Measurements from ENCODE around the gene CACNA1I.

DNA sequence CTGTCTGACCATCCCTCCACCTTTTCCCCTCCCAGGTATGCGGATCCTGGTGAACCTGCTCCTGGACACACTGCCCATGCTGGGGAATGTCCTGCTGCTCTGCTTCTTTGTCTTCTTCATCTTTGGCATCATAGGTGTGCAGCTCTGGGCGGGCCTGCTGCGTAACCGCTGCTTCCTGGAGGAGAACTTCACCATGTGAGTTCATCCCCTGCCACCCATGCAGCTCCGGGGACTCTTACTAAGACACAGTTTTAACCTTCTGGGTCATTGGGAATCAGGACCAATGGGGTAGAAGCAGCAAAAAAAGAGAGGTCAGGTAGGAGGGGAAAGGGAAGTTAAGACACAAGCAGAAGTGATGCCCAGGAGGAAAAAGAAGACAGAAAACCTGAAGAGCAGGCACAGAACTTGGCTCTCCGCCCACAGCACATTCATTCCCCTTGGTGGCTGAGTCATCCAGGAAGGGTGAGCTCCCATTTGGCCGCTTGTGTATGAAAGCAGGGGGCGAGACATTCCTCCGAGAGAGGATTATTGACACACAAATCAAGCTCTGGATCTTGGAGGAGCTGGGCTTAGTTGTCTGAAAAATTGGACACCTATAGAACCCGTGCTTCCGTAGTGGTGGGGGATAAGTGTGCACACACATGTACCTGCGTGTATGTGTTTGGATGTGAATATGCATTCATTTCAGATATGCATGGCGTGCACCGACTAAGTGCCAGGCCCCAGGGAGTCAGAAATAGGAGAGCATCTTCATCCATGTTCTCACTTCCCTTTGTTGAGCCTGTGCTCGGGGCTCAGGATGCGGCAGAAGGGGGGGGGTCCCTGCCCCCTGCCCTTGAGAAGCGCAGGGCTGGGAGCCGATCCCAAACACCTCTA, 64.2 kb downstream of the CACNA1I start:
- TF ChIP-seq, protein P1, sequence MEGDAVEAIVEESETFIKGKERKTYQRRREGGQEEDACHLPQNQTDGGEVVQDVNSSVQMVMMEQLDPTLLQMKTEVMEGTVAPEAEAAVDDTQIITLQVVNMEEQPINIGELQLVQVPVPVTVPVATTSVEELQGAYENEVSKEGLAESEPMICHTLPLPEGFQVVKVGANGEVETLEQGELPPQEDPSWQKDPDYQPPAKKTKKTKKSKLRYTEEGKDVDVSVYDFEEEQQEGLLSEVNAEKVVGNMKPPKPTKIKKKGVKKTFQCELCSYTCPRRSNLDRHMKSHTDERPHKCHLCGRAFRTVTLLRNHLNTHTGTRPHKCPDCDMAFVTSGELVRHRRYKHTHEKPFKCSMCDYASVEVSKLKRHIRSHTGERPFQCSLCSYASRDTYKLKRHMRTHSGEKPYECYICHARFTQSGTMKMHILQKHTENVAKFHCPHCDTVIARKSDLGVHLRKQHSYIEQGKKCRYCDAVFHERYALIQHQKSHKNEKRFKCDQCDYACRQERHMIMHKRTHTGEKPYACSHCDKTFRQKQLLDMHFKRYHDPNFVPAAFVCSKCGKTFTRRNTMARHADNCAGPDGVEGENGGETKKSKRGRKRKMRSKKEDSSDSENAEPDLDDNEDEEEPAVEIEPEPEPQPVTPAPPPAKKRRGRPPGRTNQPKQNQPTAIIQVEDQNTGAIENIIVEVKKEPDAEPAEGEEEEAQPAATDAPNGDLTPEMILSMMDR (IDR thresholded peaks at IDR 0.05 in 4 of 5, conservative IDR thresholded peaks at IDR 0.05 in 1 of 5) = no peak
- TF ChIP-seq POLR2A (IDR thresholded peaks at IDR 0.05) = no peak
